Measurements from ENCODE around the gene SLC43A1.

Gene SLC43A1

GRCh38 chr11:57473285-57473841 lies 42.1 kb downstream of the SLC43A1 start:
- no peak for DNase-seq (ENCODE audit: low read depth)
- H3K4me3 ChIP-seq (ENCODE audit: control insufficient read depth, low read depth, low read length) = no peak overlapping the region
- TF ChIP-seq CTCF (conservative IDR thresholded peaks at IDR 0.05; ENCODE audit: control insufficient read depth, insufficient read depth, low read depth, low read length) = no peak

- DNase-seq (ENCODE audit: low read depth) = no peak
- no peak for TF ChIP-seq CTCF (conservative IDR thresholded peaks at IDR 0.05; ENCODE audit: control insufficient read depth, insufficient read depth, low read depth, low read length)
- H3K4me3 ChIP-seq (ENCODE audit: control insufficient read depth, low read depth, low read length) = no peak overlapping the region
Observed at GRCh38 chr11:57471496-57471895, 44.0 kb downstream of the SLC43A1 start.

- no peak for TF ChIP-seq CTCF (conservative IDR thresholded peaks at IDR 0.05; ENCODE audit: control insufficient read depth, insufficient read depth, low read depth, low read length)
- no peak overlapping the region for H3K4me3 ChIP-seq (ENCODE audit: control insufficient read depth, low read depth, low read length)
- no peak for DNase-seq (ENCODE audit: low read depth)
Observed at GRCh38 chr11:57469268-57469667, 46.2 kb downstream of the SLC43A1 start.

GRCh38 chr11:57468276-57468675 lies 47.2 kb downstream of the SLC43A1 start:
- H3K4me3 ChIP-seq (ENCODE audit: control insufficient read depth, low read depth, low read length) = no peak overlapping the region
- no peak for DNase-seq (ENCODE audit: low read depth)
- TF ChIP-seq CTCF (conservative IDR thresholded peaks at IDR 0.05; ENCODE audit: control insufficient read depth, insufficient read depth, low read depth, low read length) = no peak

- H3K4me3 ChIP-seq (ENCODE audit: control insufficient read depth, low read depth, low read length) = no peak overlapping the region
- DNase-seq (ENCODE audit: low read depth) = no peak
- no peak for TF ChIP-seq CTCF (conservative IDR thresholded peaks at IDR 0.05; ENCODE audit: control insufficient read depth, insufficient read depth, low read depth, low read length)
Observed at GRCh38 chr11:57467508-57468157, 47.9 kb downstream of the SLC43A1 start.

GRCh38 chr11:57466680-57467079 lies 48.8 kb downstream of the SLC43A1 start:
- H3K4me3 ChIP-seq (ENCODE audit: control insufficient read depth, low read depth, low read length) = no peak overlapping the region
- DNase-seq (ENCODE audit: low read depth) = no peak
- TF ChIP-seq CTCF (conservative IDR thresholded peaks at IDR 0.05; ENCODE audit: control insufficient read depth, insufficient read depth, low read depth, low read length) = no peak
